HG02610 (cell line): ENCODE measurements around the gene XAF1.
"Not testable (repeated sequence)": the region's sequence is repeated elsewhere in the genome, so short reads cannot be mapped to it uniquely, and the experiment has no call there.

Experiments
- ATAC-seq: cut with Tn5 transposase; IDR thresholded peaks from one replicate; pipeline ENCODE4 v1.9.1; 2021; ENCODE audit warnings: mild to moderate bottlenecking, moderate library complexity; ENCODE audit not compliant: unreplicated experiment

The XAF1 gene

GRCh38 chr17:6753006-6753445 lies 2.8 kb upstream of the XAF1 start:
- ATAC-seq, result no peak

GRCh38 chr17:6753546-6753945 lies 2.3 kb upstream of the XAF1 start:
- no peak for ATAC-seq

- ATAC-seq, result no peak
Measured at GRCh38 chr17:6755281-6755680, 565 bp upstream of the XAF1 start.

GRCh38 chr17:6756425-6757031 lies 682 bp downstream of the XAF1 start:
- no peak for ATAC-seq

GRCh38 chr17:6757747-6758146 lies 1.9 kb downstream of the XAF1 start:
- ATAC-seq, result no peak

GRCh38 chr17:6761779-6762178 lies 5.9 kb downstream of the XAF1 start:
- ATAC-seq, result no peak

- ATAC-seq, result no peak
Measured at GRCh38 chr17:6768447-6768846, 12.6 kb downstream of the XAF1 start.

- ATAC-seq, result no peak
Measured at GRCh38 chr17:6772016-6772415, 16.2 kb downstream of the XAF1 start.

GRCh38 chr17:6774906-6775305 lies 19.1 kb downstream of the XAF1 start:
- ATAC-seq, result not testable (repeated sequence)

GRCh38 chr17:6775871-6776405 lies 20.1 kb downstream of the XAF1 start, which contains the start of gene FBXO39:
Gene FBXO39 (plus strand): TSS chr17:6776215. CDS start chr17:6779869, 3,654 bp downstream.
- ATAC-seq, result no peak

GRCh38 chr17:6779411-6779810 lies 23.6 kb downstream of the XAF1 start:
- ATAC-seq, result no peak

GRCh38 chr17:6780001-6780400 lies 24.2 kb downstream of the XAF1 start:
- no peak for ATAC-seq

GRCh38 chr17:6780886-6781285 lies 25.0 kb downstream of the XAF1 start:
- no peak for ATAC-seq

- ATAC-seq, result no peak
Measured at GRCh38 chr17:6782244-6782643, 26.4 kb downstream of the XAF1 start.

GRCh38 chr17:6786618-6787017 lies 30.8 kb downstream of the XAF1 start:
- ATAC-seq, result no peak

GRCh38 chr17:6787081-6787693 lies 31.3 kb downstream of the XAF1 start:
- no peak for ATAC-seq

GRCh38 chr17:6789146-6789545 lies 33.3 kb downstream of the XAF1 start:
- no peak for ATAC-seq

GRCh38 chr17:6793748-6794493 lies 38.1 kb downstream of the XAF1 start:
- no peak for ATAC-seq

- ATAC-seq, result no peak
Measured at GRCh38 chr17:6796017-6796886, 40.4 kb downstream of the XAF1 start.

- ATAC-seq, result no peak
Measured at GRCh38 chr17:6796887-6797490, 41.1 kb downstream of the XAF1 start.
